NCI-H345 treated with DMSO at 0.1 percent for 48 hours (cell line): ENCODE measurements around the gene CDKN3.
"Not testable (repeated sequence)": the region's sequence is repeated elsewhere in the genome, so short reads cannot be mapped to it uniquely, and the experiment has no call there.

Experiments
- DNase-seq: peaks from one replicate; lab custom pipeline; 2025; ENCODE audit not compliant: unreplicated experiment; lab: John Stamatoyannopoulos, UW

Gene CDKN3

GRCh38 chr14:54451961-54452360, 55.2 kb downstream of the CDKN3 start:
- no peak for DNase-seq

GRCh38 chr14:54453252-54453651, 56.4 kb downstream of the CDKN3 start:
- DNase-seq: no peak

- DNase-seq: not testable (repeated sequence)
Measured at GRCh38 chr14:54453990-54454389, 57.2 kb downstream of the CDKN3 start.

- no peak for DNase-seq
Measured at GRCh38 chr14:54455363-54455762, 58.6 kb downstream of the CDKN3 start.

- DNase-seq: not testable (repeated sequence)
Measured at GRCh38 chr14:54456820-54457608, 60.2 kb downstream of the CDKN3 start.

GRCh38 chr14:54457609-54457996, 60.8 kb downstream of the CDKN3 start:
- no peak for DNase-seq

GRCh38 chr14:54458536-54458935, 61.7 kb downstream of the CDKN3 start:
- DNase-seq: not testable (repeated sequence)

- DNase-seq: no peak
Measured at GRCh38 chr14:54459106-54459505, 62.3 kb downstream of the CDKN3 start.

GRCh38 chr14:54462048-54462447, 65.2 kb downstream of the CDKN3 start:
- DNase-seq: no peak

GRCh38 chr14:54465654-54466053, 68.8 kb downstream of the CDKN3 start:
- DNase-seq: no peak

- DNase-seq: no peak
Measured at GRCh38 chr14:54467280-54467679, 70.5 kb downstream of the CDKN3 start.
